ENCODE results near the gene CPA5.
"Not testable (repeated sequence)": the region's sequence is repeated elsewhere in the genome, so short reads cannot be mapped to it uniquely, and the experiment has no call there.

CPA5 gene

DNA sequence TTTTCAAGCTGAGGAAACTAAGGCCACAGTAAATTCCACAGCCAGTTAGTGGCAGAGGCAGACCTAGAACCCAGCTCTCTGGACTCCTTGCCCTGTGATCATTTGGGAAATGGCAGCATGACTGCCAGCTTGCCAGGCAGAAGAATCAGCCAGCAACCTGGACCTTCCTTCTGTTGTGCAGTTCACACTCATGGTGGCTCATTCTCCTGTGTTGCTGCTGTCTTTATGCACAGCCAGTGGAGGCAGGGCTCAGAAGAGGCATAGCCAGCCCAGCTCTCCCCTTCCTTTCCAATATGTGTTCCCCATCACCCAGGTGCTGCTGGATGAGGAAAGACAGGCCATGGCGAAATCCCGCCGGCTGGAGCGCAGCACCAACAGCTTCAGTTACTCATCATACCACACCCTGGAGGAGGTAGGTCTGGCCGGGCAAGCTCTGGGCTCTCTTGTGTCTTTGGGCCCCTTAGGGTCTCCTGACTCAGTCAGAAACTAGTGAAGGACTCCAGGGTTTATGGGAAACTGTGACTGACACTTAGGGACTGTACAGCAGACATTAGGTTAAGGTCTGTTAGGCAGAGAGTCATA is 14.8 kb downstream of the CPA5 start:
- no peak for DNase-seq

GRCh38 chr7:130360518-130360917 is 15.9 kb downstream of the CPA5 start:
- DNase-seq, result no peak

DNA sequence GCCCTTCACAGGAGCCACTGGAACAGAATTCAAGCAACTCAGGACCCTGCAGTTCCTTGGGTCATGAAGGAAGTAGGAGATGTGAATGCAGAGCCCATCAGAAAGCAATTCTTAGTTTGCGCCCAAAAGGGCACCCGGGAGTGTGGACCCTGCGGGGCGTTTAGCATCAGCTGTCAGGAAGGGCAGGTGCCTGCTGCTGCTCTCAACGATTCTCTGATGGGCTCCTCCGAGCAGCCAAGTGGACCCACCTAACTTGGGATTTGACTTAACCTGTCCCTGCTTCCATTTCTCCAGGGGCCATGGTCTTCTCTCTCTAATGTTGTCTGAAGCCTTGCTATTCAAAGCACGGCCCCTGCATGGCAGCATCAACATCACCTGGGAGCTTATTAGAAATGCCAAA is 17.1 kb downstream of the CPA5 start:
- DNase-seq, result no peak

GRCh38 chr7:130362251-130362816 is 17.7 kb downstream of the CPA5 start:
- no peak for DNase-seq

GRCh38 chr7:130363026-130363847 is 18.6 kb downstream of the CPA5 start:
- no peak for DNase-seq

- DNase-seq, result no peak
These were observed 19.8 kb downstream of the CPA5 start for GRCh38 chr7:130364451-130364850.

DNA sequence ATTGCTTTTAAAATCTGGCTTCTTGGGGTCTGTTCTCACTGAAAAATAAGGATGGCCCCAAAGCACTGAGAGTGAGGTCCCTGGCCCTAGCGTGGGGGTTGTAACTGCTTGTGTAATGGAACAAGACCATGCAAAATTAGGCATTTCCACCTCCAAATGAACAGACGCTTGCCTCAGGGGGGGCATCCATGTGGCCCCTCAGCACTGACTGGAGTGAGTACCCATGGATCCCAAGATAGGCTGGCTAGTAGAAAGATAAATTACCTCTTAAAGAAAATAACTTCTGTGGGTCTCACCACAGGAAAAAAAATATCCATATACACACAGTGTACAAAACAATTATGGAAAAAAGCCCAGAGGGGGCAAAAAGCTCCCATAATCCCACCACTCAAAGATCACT is 20.5 kb downstream of the CPA5 start:
- DNase-seq, result no peak

GRCh38 chr7:130365511-130366441 is 21.2 kb downstream of the CPA5 start:
- DNase-seq, result peak; percentile 61 to 79

GRCh38 chr7:130366564-130366963 is 21.9 kb downstream of the CPA5 start:
- no peak for DNase-seq

GRCh38 chr7:130367088-130367755 is 22.6 kb downstream of the CPA5 start:
- no peak for DNase-seq

GRCh38 chr7:130367836-130368746 is 23.5 kb downstream of the CPA5 start:
- no peak for DNase-seq

DNA sequence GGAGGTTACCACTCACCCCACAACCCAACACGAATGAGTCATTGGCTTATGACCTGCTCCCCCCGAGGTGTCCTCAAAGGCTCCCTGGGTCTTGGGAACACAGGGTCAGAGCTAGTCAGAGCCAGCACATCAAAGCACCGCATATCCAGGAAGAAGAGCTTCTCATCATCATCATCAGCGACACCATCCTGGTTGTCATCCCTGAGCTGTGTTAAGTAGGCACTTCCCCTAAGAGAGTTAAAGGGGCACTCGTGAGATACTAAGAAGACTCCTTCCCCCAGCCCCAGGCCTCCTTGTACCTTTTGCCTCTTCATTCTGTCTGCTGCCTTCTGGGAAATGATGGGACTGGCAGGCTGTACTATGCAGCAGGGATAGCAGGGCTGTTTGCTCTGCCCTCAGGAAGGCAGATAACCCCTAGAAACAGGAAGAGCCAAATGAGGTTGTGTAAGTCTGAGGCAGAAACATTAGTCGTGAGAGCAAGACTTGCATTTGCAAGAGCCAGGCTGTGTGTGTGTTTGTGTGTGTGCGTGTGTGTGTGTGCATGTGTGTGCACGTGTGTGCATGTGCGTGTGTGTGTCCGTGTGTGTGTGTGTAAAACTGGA is 24.6 kb downstream of the CPA5 start:
- no peak for DNase-seq

- DNase-seq, result no peak
These were observed 25.4 kb downstream of the CPA5 start for GRCh38 chr7:130369831-130370550.

DNA sequence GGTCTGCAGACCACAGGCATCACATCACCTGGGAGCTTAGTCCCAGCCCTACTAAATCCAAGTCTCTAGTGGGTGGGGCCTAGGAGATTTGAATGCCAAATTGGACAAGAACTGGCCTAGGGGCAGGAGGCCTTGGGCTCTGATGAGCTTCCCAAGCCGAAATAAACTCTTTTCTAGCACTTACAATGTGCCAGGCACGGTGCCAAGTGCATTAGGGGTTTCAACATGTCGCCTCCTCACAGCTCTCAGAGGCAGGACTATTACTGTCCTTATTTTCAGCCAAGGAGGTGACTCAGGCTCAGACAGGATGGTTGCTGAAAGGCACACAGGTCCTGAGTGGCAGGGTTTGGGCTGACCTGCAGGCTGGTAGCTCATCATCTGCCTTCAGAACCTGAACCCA is 26.4 kb downstream of the CPA5 start:
- peak in 1 of 2 experiments; percentile 41 for DNase-seq

DNA sequence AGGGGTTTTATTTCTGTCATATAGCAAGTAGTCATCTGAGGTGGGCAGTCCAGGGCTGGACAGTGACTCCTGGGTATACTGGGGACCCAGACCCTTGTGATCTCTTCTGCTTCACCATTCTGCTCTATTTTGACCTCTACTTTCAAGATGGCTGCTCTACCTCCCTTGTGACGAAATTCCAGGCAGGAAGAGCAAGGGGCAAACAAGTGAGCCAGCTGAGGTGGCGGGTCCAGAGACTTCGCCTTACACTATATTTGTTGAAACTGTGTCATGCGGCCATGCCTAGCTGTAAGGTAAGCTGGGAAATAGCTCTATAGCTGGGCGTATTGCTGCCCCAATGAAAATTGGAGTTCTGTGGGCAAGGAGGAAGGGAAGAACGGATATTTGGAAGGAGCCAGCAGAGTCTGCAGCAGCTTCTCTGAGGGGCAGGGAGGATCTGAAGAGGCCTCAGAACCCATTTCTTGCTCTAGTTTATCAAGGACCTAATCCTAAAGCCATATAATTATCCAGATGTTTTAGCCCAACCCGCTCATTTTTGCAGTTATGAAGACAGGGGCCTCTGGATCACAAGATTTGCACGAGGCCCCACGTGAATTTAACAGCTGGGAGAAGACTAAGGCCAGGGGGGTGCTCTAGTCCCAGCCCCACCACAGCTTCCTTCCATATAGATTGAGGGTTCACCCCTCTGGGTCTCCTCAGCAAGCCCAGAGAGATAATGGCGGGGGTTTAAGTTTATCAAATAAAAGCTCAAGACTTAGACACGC is 28.0 kb downstream of the CPA5 start:
- no peak for DNase-seq

- DNase-seq, result no peak
These were observed 29.9 kb downstream of the CPA5 start for GRCh38 chr7:130374507-130374906.

DNA sequence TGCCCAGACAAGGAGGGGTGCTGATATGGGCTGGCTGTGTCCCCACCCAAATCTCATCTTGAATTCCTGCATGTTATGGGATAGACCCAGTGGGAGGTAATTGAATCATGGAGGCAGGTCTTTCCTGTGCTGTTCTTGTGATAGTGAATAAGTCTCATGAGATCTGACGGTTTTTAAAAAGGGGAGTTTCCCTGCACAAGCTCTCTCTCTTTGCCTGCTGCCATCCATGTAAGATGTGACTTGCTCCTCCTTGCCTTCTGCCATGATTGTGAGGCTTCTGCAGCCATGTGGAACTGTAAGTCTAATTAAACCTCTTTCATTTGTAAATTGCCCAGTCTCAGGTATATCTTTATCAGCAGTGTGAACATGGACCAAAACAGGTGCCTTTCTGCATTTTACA is 31.8 kb downstream of the CPA5 start:
- DNase-seq, result not testable (repeated sequence)

- DNase-seq, result no peak
These were observed 32.6 kb downstream of the CPA5 start for GRCh38 chr7:130377178-130377577.

- DNase-seq, result no peak
These were observed 34.4 kb downstream of the CPA5 start for GRCh38 chr7:130379019-130379418.

DNA sequence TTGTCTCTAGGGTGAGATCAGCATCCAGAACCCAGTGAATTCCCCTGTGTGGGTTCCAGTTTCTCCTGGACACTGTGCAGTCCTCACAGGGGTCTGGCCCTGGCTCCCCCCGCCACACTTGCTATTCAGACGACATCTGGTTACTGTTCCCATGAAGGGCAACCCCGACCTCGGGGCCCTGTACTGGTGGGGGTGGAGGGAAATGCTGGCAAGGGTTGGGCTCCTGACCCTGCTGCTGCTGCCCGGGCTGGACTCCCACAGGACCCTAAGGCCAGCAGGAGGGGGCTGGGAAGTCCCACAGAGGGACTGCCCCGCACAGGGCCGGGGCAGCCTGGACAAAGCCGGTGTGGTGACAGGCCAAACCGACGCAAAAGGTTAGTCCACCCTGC is 34.9 kb downstream of the CPA5 start:
- DNase-seq, result no peak
